Thoracic aorta (tissue), 2 donors: ENCODE measurements around the gene TM7SF3. TPM values are rescaled to one million over a fixed set of nuclear protein-coding genes. Genes with fewer than 3 reads are reported as not detected.

ENCODE experiments used
- ATAC-seq: fragments of 150-250 bp; one replicate; pipeline ENCODE4 v1.8.0; 2017; ENCODE audit warnings: low read depth; ENCODE audit not compliant: insufficient number of reproducible peaks, low FRiP score
- DNase-seq: peaks from one replicate; pipeline ENCODE4 v3.0.0-alpha.2; 2020; ENCODE audit warnings: low spot score
- H3K27ac ChIP-seq, 2 donors: fragments of 200-600 bp; sonication (generic); 1 replicate in 1 of 2; 2 replicates in 1 of 2; pipeline ENCODE4 v1.5.1; 2016; ENCODE audit warnings: mild to moderate bottlenecking in 2 of 2, moderate library complexity in 2 of 2
- H3K27me3 ChIP-seq: fragments of 200-600 bp; sonication (generic); replicated peaks from 2 replicates; pipeline ENCODE4 v1.6.0; 2016; ENCODE audit warnings: mild to moderate bottlenecking; ENCODE audit not compliant: insufficient read depth
- H3K36me3 ChIP-seq: fragments of 200-600 bp; sonication (generic); one replicate; pipeline ENCODE4 v1.5.1; 2016
- H3K4me1 ChIP-seq, 2 donors: fragments of 200-600 bp; sonication (generic); 1 replicate in 1 of 2; 2 replicates in 1 of 2; pipeline versions ENCODE4 v1.5.1 to v1.6.0; 2016; ENCODE audit warnings: low read depth in 2 of 2, mild to moderate bottlenecking in 1 of 2; ENCODE audit not compliant: control insufficient read depth in 1 of 2
- H3K4me3 ChIP-seq: fragments of 200-600 bp; sonication (generic); 2 replicates; pipeline ENCODE4 v1.5.1; 2016; ENCODE audit warnings: mild to moderate bottlenecking
- H3K9me3 ChIP-seq: fragments of 200-600 bp; sonication (generic); 2 replicates; pipeline ENCODE4 v1.5.1; 2016
- CTCF ChIP-seq: fragments of 200-600 bp; sonication (generic); IDR thresholded peaks from one replicate; pipeline ENCODE4 v1.5.1; 2019; ENCODE audit warnings: antibody characterized with exemption
- total RNA-seq, 2 donors: library from RNA; depleted of rRNA; stranded (reverse); fragments of >200 nt; gene quantifications; one replicate each; pipeline versions ENCODE4 v1.1.0 to v1.2.3, GENCODE V29; 2016

TM7SF3 gene
- total RNA-seq, 2 donors from 2014 or later = 112 to 128 TPM

- peaks cover 11% of the 10 kb centered on the region for H3K36me3 ChIP-seq
- no peak for ATAC-seq
- no peak for TF ChIP-seq CTCF
- H3K9me3 ChIP-seq = no peaks in the 10 kb centered on the region
- DNase-seq = no peak
- no peak overlapping the region for H3K4me3 ChIP-seq
- no peak overlapping the region for H3K27ac ChIP-seq
- peaks cover 0 to 8% of the 10 kb centered on the region in 2 donors for H3K4me1 ChIP-seq
- H3K27me3 ChIP-seq = no peaks in the 10 kb centered on the region
Measured at GRCh38 chr12:26991826-26992225, 22.4 kb downstream of the TM7SF3 start.

- H3K4me1 ChIP-seq = peaks cover 0 to 9% of the 10 kb centered on the region in 2 donors
- H3K9me3 ChIP-seq = no peaks in the 10 kb centered on the region
- TF ChIP-seq CTCF = no peak
- ATAC-seq (no peak), DNase-seq (no peak)
- H3K27ac ChIP-seq = no peak overlapping the region
- no peak overlapping the region for H3K4me3 ChIP-seq
- H3K36me3 ChIP-seq = peaks cover 9% of the 10 kb centered on the region
- H3K27me3 ChIP-seq = no peaks in the 10 kb centered on the region
Measured at GRCh38 chr12:26989873-26990272, 24.3 kb downstream of the TM7SF3 start.

- no peak for ATAC-seq
- Histone ChIP-seq H3K9me3 (no peaks in the 10 kb centered on the region), H3K36me3 (peaks cover 4% of the 10 kb centered on the region), H3K4me1 (peaks cover 0 to 9% of the 10 kb centered on the region in 2 donors), H3K27ac (no peak overlapping the region), H3K27me3 (no peaks in the 10 kb centered on the region), H3K4me3 (no peak overlapping the region)
- no peak for DNase-seq
- TF ChIP-seq CTCF = no peak
Measured at GRCh38 chr12:26988703-26989102, 25.5 kb downstream of the TM7SF3 start.

GRCh38 chr12:26987634-26988424 is 26.4 kb downstream of the TM7SF3 start:
- peaks cover 0 to 9% of the 10 kb centered on the region in 2 donors for H3K4me1 ChIP-seq
- DNase-seq (no peak), ATAC-seq (no peak)
- peak overlapping the region in 1 of 2 donors; percentile 36 for H3K27ac ChIP-seq
- H3K36me3 ChIP-seq = peaks cover 4% of the 10 kb centered on the region
- no peak for TF ChIP-seq CTCF
- no peaks in the 10 kb centered on the region for H3K9me3 ChIP-seq
- no peaks in the 10 kb centered on the region for H3K27me3 ChIP-seq
- H3K4me3 ChIP-seq = no peak overlapping the region

- ATAC-seq = no peak
- TF ChIP-seq CTCF = no peak
- Histone ChIP-seq H3K4me3 (no peak overlapping the region), H3K27ac (no peak overlapping the region), H3K27me3 (no peaks in the 10 kb centered on the region), H3K4me1 (peaks cover 0 to 9% of the 10 kb centered on the region in 2 donors), H3K9me3 (no peaks in the 10 kb centered on the region), H3K36me3 (peaks cover 14% of the 10 kb centered on the region)
- DNase-seq = no peak
Measured at GRCh38 chr12:26982866-26983265, 31.3 kb downstream of the TM7SF3 start.
